ENCODE data around the gene BUB3. TPM values are rescaled to one million over a fixed set of nuclear protein-coding genes. Genes with fewer than 3 reads are reported as not detected.

BUB3 gene
- total and polyA plus RNA-seq, 2 of the 13 experiments (the other 11 are each of a cell fraction or from before 2014, with no cell fraction given) = 174 to 188 TPM

GRCh38 chr10:123154092-123154710, at the start of gene BUB3 (continued):
- TF ChIP-seq NR2F2 (IDR thresholded peaks at IDR 0.05; ENCODE audit: borderline replicate concordance, low read depth) (no peak; the same call in 1 of the 2 replicates), HOXA3 (CRISPR knock-in tag; IDR thresholded peaks at IDR 0.05) (peak; percentile 67; the same call in 1 of the 2 replicates), ZNF619 (CRISPR knock-in tag; IDR thresholded peaks at IDR 0.05) (peak; percentile 89), ZNF543 (CRISPR knock-in tag; IDR thresholded peaks at IDR 0.05) (peak; percentile 71; the same call in 1 of the 2 replicates), ZNF143 (CRISPR knock-in tag; IDR thresholded peaks at IDR 0.05) (peak; percentile 100), ZNF337 (CRISPR knock-in tag; IDR thresholded peaks at IDR 0.05; ENCODE audit: borderline replicate concordance, low read depth) (no peak), ZNF790 (CRISPR knock-in tag; IDR thresholded peaks at IDR 0.05; ENCODE audit: borderline replicate concordance) (no peak), ZNF724P (CRISPR knock-in tag; IDR thresholded peaks at IDR 0.05; ENCODE audit: borderline replicate concordance) (no peak), POLR2AphosphoS2 (IDR thresholded peaks at IDR 0.05; ENCODE audit: low read depth, low read length) (no peak), ATRX (CRISPR knock-in tag; IDR thresholded peaks at IDR 0.05; ENCODE audit: borderline replicate concordance) (no peak), HNRNPLL (IDR thresholded peaks at IDR 0.05; ENCODE audit: low read depth, low read length, poor library complexity, severe bottlenecking) (no peak), ISL2 (CRISPR knock-in tag; IDR thresholded peaks at IDR 0.05) (peak; percentile 63; the same call in 1 of the 2 replicates), ZSCAN30 (CRISPR knock-in tag; IDR thresholded peaks at IDR 0.05) (0 out of 2 replicates have a peak, but pooled peaks have one; percentile 53), NAIF1 (CRISPR knock-in tag; IDR thresholded peaks at IDR 0.05; ENCODE audit: borderline replicate concordance) (no peak), CHCHD3 (CRISPR knock-in tag; IDR thresholded peaks at IDR 0.05) (no peak), TOE1 (CRISPR knock-in tag; IDR thresholded peaks at IDR 0.05) (peak; percentile 49; the same call in 1 of the 2 replicates), KDM5A (IDR thresholded peaks at IDR 0.05; ENCODE audit: borderline replicate concordance, low read length) (peak; percentile 57; the same call in 1 of the 2 replicates), CBFB (CRISPR knock-in tag; IDR thresholded peaks at IDR 0.05) (no peak), ZNF513 (CRISPR knock-in tag; conservative IDR thresholded peaks at IDR 0.05) (0 out of 2 replicates have a peak, but pooled peaks have one; percentile 45), GTF3A (CRISPR knock-in tag; conservative IDR thresholded peaks at IDR 0.05) (no peak), PHF20 (CRISPR knock-in tag; IDR thresholded peaks at IDR 0.05) (peak; percentile 21; the same call in 1 of the 2 replicates), KLF16 (CRISPR knock-in tag; IDR thresholded peaks at IDR 0.05) (peak in 1 of 2 experiments; percentile 35; a peak in 1 of 4 replicates), ZNF205 (CRISPR knock-in tag; IDR thresholded peaks at IDR 0.05) (0 out of 2 replicates have a peak, but pooled peaks have one; percentile 14), U2AF2 (IDR thresholded peaks at IDR 0.05; ENCODE audit: low read depth, low read length) (0 out of 2 replicates have a peak, but pooled peaks have one; percentile 24), HDAC2 (CRISPR knock-in tag; IDR thresholded peaks at IDR 0.05) (0 out of 2 replicates have a peak, but pooled peaks have one; percentile 13), MAFK (conservative IDR thresholded peaks at IDR 0.05 in 1 of 2, IDR thresholded peaks at IDR 0.05 in 1 of 2; ENCODE audit: low read length in 2 of 2) (0 out of 4 replicates have a peak, but pooled peaks of 1 of the 2 experiments have one; percentile 7), ZMYM2 (CRISPR knock-in tag; IDR thresholded peaks at IDR 0.05) (no peak), ZSCAN25 (CRISPR knock-in tag; IDR thresholded peaks at IDR 0.05) (no peak; the same call in 1 of the 2 replicates), ZNF780A (CRISPR knock-in tag; IDR thresholded peaks at IDR 0.05) (no peak), MEF2D (CRISPR knock-in tag; IDR thresholded peaks at IDR 0.05) (no peak)

Data from HepG2 (cell line).